ENCODE data around the gene HSPA9.

HSPA9 gene

GRCh38 chr5:138557677-138558076 is 17.5 kb downstream of the HSPA9 start:
- no peak for DNase-seq

GRCh38 chr5:138554143-138554542 is 21.1 kb downstream of the HSPA9 start:
- DNase-seq: no peak

- no peak for DNase-seq
Measured at GRCh38 chr5:138553437-138554095, 21.6 kb downstream of the HSPA9 start.

- no peak for DNase-seq
Measured at GRCh38 chr5:138552657-138553056, 22.5 kb downstream of the HSPA9 start.

GRCh38 chr5:138549414-138549813 is 25.8 kb downstream of the HSPA9 start:
- no peak for DNase-seq

- no peak for DNase-seq
Measured at GRCh38 chr5:138545919-138546562, 29.2 kb downstream of the HSPA9 start.

- DNase-seq: no peak
Measured at GRCh38 chr5:138544181-138545134, 30.7 kb downstream of the HSPA9 start.

- no peak for DNase-seq
Measured at GRCh38 chr5:138543730-138544104, 31.5 kb downstream of the HSPA9 start.

GRCh38 chr5:138542956-138543729 is 32.1 kb downstream of the HSPA9 start, which contains the start of gene ETF1:
Gene ETF1, minus strand, starts transcription at chr5:138543236. Its CDS starts 318 bp downstream, at chr5:138542918.
- peak; percentile 98 for DNase-seq

GRCh38 chr5:138542180-138542955 is 32.8 kb downstream of the HSPA9 start:
- DNase-seq: no peak

GRCh38 chr5:138541511-138542179 is 33.6 kb downstream of the HSPA9 start:
- no peak for DNase-seq

GRCh38 chr5:138539791-138540190 is 35.4 kb downstream of the HSPA9 start:
- no peak for DNase-seq

GRCh38 chr5:138538943-138539627 is 36.1 kb downstream of the HSPA9 start:
- no peak for DNase-seq

- no peak for DNase-seq
Measured at GRCh38 chr5:138536665-138537315, 38.4 kb downstream of the HSPA9 start.

- DNase-seq: no peak
Measured at GRCh38 chr5:138536215-138536614, 39.0 kb downstream of the HSPA9 start.

- DNase-seq: no peak
Measured at GRCh38 chr5:138533973-138534941, 40.9 kb downstream of the HSPA9 start.

GRCh38 chr5:138529812-138530211 is 45.4 kb downstream of the HSPA9 start:
- DNase-seq: no peak

GRCh38 chr5:138528744-138529469 is 46.3 kb downstream of the HSPA9 start:
- no peak for DNase-seq

Measured in activated CD4-positive, CD25-positive, alpha-beta regulatory T cell treated with anti-CD3 and anti-CD28 coated beads, Interleukin-2, amount 50 U/mL, for 72 hours (primary cell).